Hypothalamus (tissue), 51 donors: ENCODE data around the gene PARD3B.
"Not testable (repeated sequence)": the region's sequence is repeated elsewhere in the genome, so short reads cannot be mapped to it uniquely, and the experiment has no call there.

Experiments
- DNase-seq, 51 donors: peaks; one replicate each; lab custom pipeline; 2025; lab: John Stamatoyannopoulos, UW

Gene PARD3B

DNA sequence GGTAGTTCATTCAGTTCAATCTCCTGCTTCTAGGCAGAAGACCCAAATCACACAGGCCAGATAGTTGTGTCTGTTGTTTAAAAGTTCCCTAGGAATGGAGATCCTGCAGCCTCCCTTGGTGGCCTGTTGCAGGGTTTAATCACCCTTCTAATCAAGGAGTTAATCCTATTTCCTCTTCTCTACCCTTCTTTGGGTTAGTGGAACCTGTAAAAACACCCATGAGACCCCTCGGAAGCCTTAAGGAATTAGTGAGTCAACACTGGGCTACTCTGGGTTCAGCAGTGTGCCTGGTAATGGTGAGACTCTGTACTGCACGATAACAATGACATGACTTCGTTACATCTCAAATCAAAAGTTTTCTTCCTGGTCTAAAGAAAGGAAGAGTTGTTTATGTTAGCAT, 919.4 kb downstream of the PARD3B start:
- no peak for DNase-seq

- no peak for DNase-seq
Measured at GRCh38 chr2:205465791-205466190, 920.5 kb downstream of the PARD3B start.

- DNase-seq = no peak
Measured at GRCh38 chr2:205471776-205472175, 926.5 kb downstream of the PARD3B start.

DNA sequence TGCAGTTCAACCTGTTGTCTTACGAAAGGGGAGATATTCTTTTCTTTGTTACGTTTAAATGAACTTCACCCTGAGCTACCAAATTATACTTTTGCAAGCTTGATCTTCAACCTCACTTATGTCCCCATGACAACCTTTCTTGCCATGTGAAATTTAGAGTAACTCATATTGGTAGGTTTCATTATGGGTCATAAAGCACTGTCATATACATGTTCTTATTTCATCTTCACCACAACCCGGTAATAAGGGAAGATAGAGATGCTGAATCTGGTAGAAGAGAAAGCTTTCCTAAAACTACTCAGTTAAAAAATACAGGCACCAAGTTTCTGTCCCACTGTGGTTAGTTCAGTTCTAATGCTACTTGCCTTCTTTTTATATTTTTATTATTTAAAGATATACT, 928.5 kb downstream of the PARD3B start:
- DNase-seq = no peak

DNA sequence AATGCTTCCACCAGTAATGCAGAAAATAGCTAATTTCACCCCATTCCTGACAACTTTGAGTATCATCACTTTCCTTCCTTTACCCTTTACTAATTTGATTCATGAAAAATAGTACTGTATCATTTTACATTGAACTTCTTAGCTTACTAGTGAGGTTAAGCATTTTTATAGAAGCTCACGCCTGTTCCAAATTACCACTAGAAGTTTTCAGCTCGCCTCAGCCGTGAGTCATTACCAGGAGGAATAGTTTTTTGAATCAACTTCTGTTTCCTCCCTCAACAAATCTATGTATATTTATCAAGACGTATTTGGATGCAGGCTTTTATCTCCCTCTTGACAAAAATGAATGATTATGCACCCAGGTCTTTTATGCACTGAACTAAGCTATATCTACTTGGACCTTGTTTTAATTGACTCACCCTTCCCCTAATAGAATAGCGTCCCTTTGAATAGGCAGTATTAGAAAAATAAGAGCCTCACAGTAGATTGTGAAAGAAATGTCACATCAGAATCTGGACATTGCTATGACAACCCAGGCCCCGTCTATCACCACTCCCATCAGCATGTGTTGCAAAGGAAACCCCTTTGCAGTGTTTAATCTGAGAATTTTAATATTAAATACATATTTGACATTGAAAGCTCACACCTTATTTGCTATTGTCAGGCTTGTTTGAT, 929.6 kb downstream of the PARD3B start:
- DNase-seq = no peak

DNA sequence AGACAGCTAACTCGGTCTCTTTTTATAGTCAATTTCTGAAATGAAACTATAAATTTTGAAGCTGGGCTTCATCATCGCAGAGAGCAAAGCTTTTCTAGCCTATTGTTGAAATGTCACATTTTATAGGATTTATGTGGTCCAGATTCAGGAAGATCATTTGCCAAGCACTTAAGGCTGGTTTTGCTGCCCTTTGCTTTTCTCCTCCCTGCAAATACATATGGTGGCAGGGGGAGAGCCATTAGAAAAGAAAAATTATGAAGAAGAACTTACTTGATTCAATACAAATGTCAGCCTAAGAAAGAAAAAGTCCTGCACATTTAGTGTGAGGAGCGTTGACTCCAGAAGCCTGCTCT, 930.1 kb downstream of the PARD3B start:
- DNase-seq = no peak

- no peak for DNase-seq
Measured at GRCh38 chr2:205477016-205477705, 931.9 kb downstream of the PARD3B start.

DNA sequence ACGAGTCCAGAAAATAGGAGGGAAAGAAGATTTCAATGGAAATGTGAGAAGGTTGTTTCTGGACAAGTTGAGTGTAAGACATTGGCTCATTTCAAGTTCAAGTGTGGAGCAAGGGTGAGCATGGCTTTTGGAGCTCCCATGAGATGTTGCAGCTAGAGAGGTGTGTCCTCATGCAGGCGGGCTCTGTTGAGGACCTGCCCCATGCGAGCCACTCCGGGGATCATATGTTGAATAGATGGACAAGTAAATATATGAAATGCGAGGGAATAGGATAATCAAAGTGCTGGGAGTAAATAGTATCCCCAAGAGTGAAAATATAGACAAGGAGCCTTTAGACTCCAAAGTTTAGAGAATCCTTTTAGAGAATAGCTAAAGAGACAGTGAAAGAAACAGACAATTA, 936.6 kb downstream of the PARD3B start:
- no peak for DNase-seq

DNA sequence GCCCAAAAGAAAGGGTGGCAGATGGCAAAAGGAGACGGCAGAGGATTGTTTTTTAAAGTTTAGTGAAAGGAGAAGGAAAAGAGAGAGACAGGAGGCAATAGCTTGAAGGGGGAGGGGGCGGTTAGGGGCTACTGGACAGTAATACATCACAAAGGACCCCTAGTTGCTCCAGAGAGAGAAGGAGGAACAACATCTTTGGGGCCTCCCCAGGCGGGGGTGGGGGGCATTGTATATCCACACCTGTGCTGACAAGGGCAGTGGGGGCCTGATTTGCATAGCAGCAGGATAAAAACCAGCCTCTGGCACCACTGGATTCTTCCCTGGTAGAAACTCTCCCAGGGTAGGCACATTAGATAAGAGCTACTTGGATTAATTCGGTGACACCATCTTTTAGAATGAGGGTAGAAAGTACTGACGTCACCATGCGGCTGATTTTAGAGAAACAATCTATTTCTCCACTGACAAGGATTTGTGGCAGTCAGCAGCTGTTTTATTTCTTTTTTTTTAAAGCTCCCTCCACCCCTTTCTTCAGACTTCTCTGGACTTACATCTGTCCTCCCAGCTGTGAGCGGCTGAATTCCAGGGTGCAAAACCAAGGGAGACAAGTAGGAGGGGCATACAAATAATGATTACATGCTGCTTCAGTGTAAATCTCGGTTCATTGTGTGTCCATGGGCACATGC, 937.3 kb downstream of the PARD3B start:
- DNase-seq = no peak

GRCh38 chr2:205483095-205483494, 937.8 kb downstream of the PARD3B start:
- no peak for DNase-seq

- DNase-seq = no peak
Measured at GRCh38 chr2:205484215-205484614, 938.9 kb downstream of the PARD3B start.

GRCh38 chr2:205484764-205485163, 939.5 kb downstream of the PARD3B start:
- no peak for DNase-seq

DNA sequence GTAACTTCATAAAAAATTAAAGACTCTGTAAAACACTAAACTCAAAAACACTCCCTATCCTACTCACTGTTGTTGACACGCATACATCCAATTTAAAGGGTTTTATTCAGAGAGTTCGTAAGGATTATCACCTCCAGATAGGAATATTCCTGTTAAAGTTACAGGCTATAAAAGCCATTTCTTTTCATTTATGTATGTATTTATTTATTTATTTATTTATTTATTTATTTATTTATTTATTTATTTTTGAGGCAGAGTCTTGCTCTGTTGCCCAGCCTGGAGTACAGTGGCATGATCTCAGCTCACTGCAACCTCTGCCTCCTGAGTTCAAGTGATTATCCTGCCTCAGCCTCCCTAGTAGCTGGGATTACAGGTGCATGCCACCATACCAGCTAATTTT, 948.3 kb downstream of the PARD3B start:
- not testable (repeated sequence) for DNase-seq

- DNase-seq = no peak
Measured at GRCh38 chr2:205494537-205495235, 949.4 kb downstream of the PARD3B start.

DNA sequence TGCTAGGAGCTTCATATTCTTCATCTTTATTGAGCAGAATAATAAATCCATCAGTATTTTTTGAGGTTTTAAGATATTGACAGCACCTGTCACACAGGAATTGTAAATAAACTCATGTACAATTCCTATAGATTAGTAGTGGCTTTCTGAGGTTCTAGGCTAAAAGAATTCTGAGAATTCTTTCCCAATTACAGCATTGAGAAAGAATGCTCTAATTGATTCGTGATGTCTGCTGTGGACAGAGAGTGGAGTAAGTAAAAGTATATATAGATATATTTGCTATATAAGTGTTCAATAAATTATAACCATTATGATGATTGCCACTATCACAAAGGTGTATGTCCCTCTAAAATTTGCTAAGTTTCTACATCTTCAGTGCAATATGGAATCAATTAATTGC, 950.5 kb downstream of the PARD3B start:
- no peak for DNase-seq

DNA sequence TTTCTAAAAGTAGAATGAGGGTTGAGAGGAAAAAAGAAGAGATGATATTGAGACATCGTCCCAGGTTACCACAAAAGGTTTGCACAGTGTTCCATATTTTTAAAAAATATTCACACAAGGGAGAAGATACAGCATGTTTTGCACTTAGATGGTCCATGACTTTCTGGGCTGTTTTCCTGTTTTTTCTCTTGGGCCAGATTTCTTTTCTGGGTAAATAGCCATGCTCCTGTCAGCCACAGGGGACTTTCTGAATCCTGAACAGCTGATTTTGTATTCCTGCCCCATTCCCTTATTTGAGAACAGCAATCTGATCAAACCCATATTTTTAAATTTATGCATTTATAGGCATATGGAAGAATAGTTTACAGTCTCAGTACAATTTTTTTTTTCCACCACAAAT, 951.1 kb downstream of the PARD3B start:
- no peak for DNase-seq

DNA sequence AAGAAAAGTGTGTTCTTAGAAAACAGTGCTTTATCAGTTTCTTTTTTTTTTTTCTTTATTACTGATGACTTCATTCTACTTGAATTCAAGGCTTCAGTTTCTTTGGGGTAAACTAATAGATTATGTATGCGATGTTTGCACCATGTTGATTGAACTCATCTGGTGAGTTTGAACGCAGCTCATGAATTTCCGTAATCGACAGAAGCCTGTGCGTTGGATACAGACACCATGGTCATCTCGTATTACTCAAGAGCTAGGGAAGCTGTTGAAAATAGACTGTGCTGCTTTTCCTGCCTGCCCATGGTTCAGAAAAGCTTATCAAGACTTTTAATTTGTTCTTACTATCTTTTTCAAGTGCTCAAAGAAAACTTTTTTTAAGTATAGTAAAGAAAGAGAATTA, 951.5 kb downstream of the PARD3B start:
- DNase-seq = no peak

DNA sequence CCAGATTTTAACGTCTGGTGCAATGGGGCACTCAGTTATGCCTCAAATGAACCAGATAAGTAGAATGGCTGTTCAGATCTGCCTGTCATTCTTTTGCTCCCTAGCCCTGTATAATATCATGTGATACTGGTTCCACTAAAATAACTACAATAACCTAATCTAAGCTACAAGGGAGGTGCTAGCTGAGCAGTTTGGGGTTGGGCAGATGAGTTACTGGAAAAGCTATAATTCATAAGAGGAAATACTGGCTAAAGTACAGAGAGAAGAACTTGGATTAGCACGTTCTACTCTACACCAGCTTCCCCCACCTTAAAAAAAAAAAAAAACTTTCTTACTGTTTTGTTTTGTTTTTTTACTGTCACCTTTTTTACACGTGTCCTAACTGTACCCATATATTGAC, 953.7 kb downstream of the PARD3B start:
- no peak for DNase-seq

GRCh38 chr2:205500065-205500464, 954.8 kb downstream of the PARD3B start:
- DNase-seq = no peak

DNA sequence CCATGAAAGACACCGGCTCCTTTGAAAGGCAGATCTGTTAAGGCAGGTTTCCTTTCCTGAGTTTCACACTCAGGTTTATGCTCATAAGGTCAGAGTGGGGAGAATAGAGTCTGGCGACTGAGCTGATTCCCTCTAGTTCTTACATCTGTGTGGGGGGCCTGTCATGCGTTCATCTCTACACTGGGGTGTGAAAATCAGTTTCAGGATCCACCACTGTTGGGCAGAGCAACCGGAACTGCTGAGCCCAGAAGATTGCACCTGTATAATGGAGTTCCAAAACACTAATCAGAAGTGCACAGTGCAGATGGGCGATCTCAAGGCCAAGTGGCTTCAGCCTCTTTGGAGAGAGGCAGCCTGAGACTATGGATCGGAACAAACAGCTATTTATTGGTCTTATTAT, 955.7 kb downstream of the PARD3B start:
- DNase-seq = peak in 1 of 51 donors; percentile 1

GRCh38 chr2:205501826-205502225, 956.6 kb downstream of the PARD3B start:
- DNase-seq = no peak

DNA sequence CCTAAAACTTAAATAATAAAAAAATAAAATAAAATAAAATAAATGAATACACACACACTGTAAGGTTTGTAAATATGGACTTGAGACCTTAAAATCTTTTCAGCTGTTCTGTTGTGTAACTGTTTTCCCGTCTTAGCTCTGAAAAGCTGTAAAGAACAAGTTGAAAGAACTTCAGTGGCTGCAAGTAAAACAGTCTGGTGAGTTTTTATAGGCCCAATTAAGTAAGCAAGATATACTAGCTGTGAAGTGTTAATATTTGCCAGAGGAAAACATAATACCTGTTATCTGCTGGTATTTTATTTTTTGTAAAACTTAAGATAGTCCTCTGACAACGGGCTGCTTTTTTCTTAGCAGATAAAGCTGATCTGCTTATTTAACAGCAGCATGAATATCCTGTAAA, 960.1 kb downstream of the PARD3B start:
- DNase-seq = no peak
